CD4-positive, alpha-beta T cell (primary cell): Measurements from ENCODE around the gene RTP4. TPM values are rescaled to one million over a fixed set of nuclear protein-coding genes. Genes with fewer than 3 reads are reported as not detected.

ENCODE experiments used
- ATAC-seq: fragments of 200-7000 bp; cut with Tn5 transposase; one replicate; pipeline ENCODE4 v1.10.0; 2022; ENCODE audit warnings: mild to moderate bottlenecking; ENCODE audit not compliant: poor library complexity
- CTCF ChIA-PET: fragments of 350-600 bp; sonication (Branson Sonifier 250); formaldehyde crosslinking; loops from one replicate; lab custom pipeline; 2021; ENCODE audit warnings: antibody characterized with exemption, inconsistent platforms; lab: Charles Lee
- POLR2A ChIA-PET: fragments of 350-600 bp; sonication (Branson Sonifier 250); formaldehyde crosslinking; loops from one replicate; lab custom pipeline; 2021; ENCODE audit warnings: antibody characterized with exemption, inconsistent platforms; lab: Charles Lee
- DNase-seq, 14 experiments: peaks; one replicate each; pipeline ENCODE4 v3.0.0-alpha.2; 2013 to 2020; ENCODE audit warnings: mixed read lengths in 2 of 14
- H3K27ac ChIP-seq, 2 donors: one replicate each; pipeline versions ENCODE4 v1.5.1 to v1.7.0; 2013; ENCODE audit warnings: low read length in 2 of 2, low read depth in 1 of 2, mild to moderate bottlenecking in 1 of 2
- H3K27me3 ChIP-seq, 2 experiments: 1 replicate in 1 of 2; 2 replicates in 1 of 2; pipeline versions ENCODE4 v1.6.1 to v1.7.0; 2013; ENCODE audit warnings: low read length in 2 of 2, control low read depth in 1 of 2, mild to moderate bottlenecking in 1 of 2, moderate library complexity in 1 of 2; ENCODE audit not compliant: insufficient read depth in 2 of 2, control insufficient read depth in 1 of 2
- H3K36me3 ChIP-seq: one replicate; pipeline ENCODE4 v1.6.1; 2013; ENCODE audit warnings: low read length, control low read depth; ENCODE audit not compliant: insufficient read depth
- H3K4me1 ChIP-seq: one replicate; pipeline ENCODE4 v1.6.1; 2013; ENCODE audit warnings: low read length, control low read depth; ENCODE audit not compliant: insufficient read depth
- H3K4me3 ChIP-seq: one replicate; pipeline ENCODE4 v1.5.1; 2013; ENCODE audit warnings: mild to moderate bottlenecking, low read length, moderate library complexity
- H3K9me3 ChIP-seq, 2 experiments: 1 replicate in 1 of 2; 2 replicates in 1 of 2; pipeline versions ENCODE4 v1.6.1 to v1.7.0; 2013; ENCODE audit warnings: low read length in 2 of 2, mild to moderate bottlenecking in 2 of 2, control low read depth in 1 of 2, moderate library complexity in 1 of 2; ENCODE audit not compliant: control insufficient read depth in 1 of 2, insufficient read depth in 1 of 2
- H3K27ac Mint-ChIP-seq: one replicate; pipeline ENCODE4 v1.8.0; 2020; ENCODE audit warnings: mixed read lengths
- H3K27me3 Mint-ChIP-seq: one replicate; pipeline ENCODE4 v1.8.0; 2021; ENCODE audit warnings: mixed read lengths
- H3K36me3 Mint-ChIP-seq: one replicate; pipeline ENCODE4 v1.8.0; 2021; ENCODE audit warnings: low read depth, mixed read lengths
- H3K4me1 Mint-ChIP-seq: one replicate; pipeline ENCODE4 v1.8.0; 2021; ENCODE audit warnings: low read depth, mixed read lengths
- H3K4me3 Mint-ChIP-seq: one replicate; pipeline ENCODE4 v1.8.0; 2020; ENCODE audit warnings: mild to moderate bottlenecking, mixed read lengths
- H3K9me3 Mint-ChIP-seq: one replicate; pipeline ENCODE4 v1.8.0; 2020; ENCODE audit warnings: mixed read lengths
- CTCF ChIP-seq: fragments of 200-600 bp; IDR thresholded peaks from one replicate; pipeline ENCODE4 v1.8.0; 2022; ENCODE audit warnings: antibody characterized with exemption, mild to moderate bottlenecking
- intact Hi-C, 2 experiments: fragments of 100-400 bp; cut with DNase I in 1 of 2; cut with micrococcal nuclease in 1 of 2; formaldehyde crosslinking; loops; one replicate each; pipeline versions ENCODE4 v1.15.1 to v1.9.0; 2023 to 2025; cut with DNase I, micrococcal nuclease
- total RNA-seq, 174 experiments: library from RNA in 2 of 174; stranded (reverse) in 2 of 174; gene quantifications; one replicate each; pipeline ENCODE4 v1.2.3 and lab custom pipeline; 2021 to 2026

The RTP4 gene
- total RNA-seq, 2 experiments from 2014 or later, result 1.1 to 1.5 TPM

- intact Hi-C loops, result no loop called here
- no peaks in the 10 kb centered on the region for H3K4me1 Mint-ChIP-seq
- H3K27me3 Mint-ChIP-seq, result no peaks in the 10 kb centered on the region
- TF ChIP-seq CTCF, result no peak
- DNase-seq, result no peak
- H3K9me3 Mint-ChIP-seq, result no peaks in the 10 kb centered on the region
- no peak for ATAC-seq
- ChIA-PET CTCF (no interaction called here), POLR2A (no interaction called here)
- no peaks in the 10 kb centered on the region for H3K4me1 ChIP-seq
- no peaks in the 10 kb centered on the region for H3K27me3 ChIP-seq
- peaks cover 6% of the 10 kb centered on the region for H3K36me3 ChIP-seq
- H3K27ac Mint-ChIP-seq, result no peak overlapping the region
- H3K9me3 ChIP-seq, result peaks cover 5 to 6% of the 10 kb centered on the region in 2 experiments
- no peak overlapping the region for H3K4me3 ChIP-seq
- peaks cover 55% of the 10 kb centered on the region for H3K36me3 Mint-ChIP-seq
- no peak overlapping the region for H3K4me3 Mint-ChIP-seq
- no peak overlapping the region for H3K27ac ChIP-seq
Observed at GRCh38 chr3:187377842-187378241, 9.7 kb downstream of the RTP4 start.

DNA sequence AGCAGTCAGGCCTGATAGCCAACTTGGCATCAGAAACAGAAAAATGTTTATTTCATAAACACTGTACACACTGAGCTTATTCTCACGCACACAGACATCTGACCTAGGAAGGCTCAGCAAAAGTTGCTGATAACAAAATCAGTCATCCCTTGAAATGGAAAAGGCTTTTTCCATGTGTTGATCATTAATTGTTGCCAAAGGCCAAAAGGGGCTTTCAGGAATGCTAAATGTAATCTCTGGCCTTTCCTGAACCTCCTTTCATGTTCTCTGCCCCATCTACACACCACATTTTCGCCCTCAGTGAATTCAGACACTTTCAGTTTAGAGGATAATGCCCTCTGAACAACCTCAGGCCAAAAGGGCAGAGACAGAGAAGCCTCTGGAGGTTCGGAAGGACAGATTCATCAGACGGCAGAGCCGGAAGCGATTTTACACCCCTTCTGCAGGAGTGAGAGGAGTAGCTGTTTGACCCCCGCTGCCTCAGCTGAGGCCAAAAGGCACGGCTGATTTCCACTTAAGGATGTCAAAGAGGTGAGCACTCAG lies 14.5 kb downstream of the RTP4 start:
- Histone ChIP-seq H3K27me3 (no peaks in the 10 kb centered on the region), H3K4me1 (no peaks in the 10 kb centered on the region), H3K9me3 (peaks cover 0 to 6% of the 10 kb centered on the region in 2 experiments), H3K36me3 (no peaks in the 10 kb centered on the region), H3K4me3 (no peak overlapping the region), H3K27ac (no peak overlapping the region)
- Mint-ChIP-seq H3K4me1 (no peaks in the 10 kb centered on the region), H3K4me3 (no peak overlapping the region), H3K27ac (no peak overlapping the region), H3K36me3 (peaks cover 6% of the 10 kb centered on the region), H3K9me3 (no peaks in the 10 kb centered on the region), H3K27me3 (no peaks in the 10 kb centered on the region)
- POLR2A ChIA-PET, result no interaction called here
- CTCF ChIA-PET, result no interaction called here
- DNase-seq (no peak), ATAC-seq (no peak)
- no peak for TF ChIP-seq CTCF
- intact Hi-C loops, result no loop called here

- no peak for DNase-seq
- ChIA-PET POLR2A (no interaction called here), CTCF (no interaction called here)
- Histone ChIP-seq H3K4me3 (no peak overlapping the region), H3K9me3 (peaks cover 4 to 6% of the 10 kb centered on the region in 2 experiments), H3K27me3 (no peaks in the 10 kb centered on the region), H3K36me3 (no peaks in the 10 kb centered on the region), H3K4me1 (no peaks in the 10 kb centered on the region), H3K27ac (no peak overlapping the region)
- TF ChIP-seq CTCF, result no peak
- Mint-ChIP-seq H3K9me3 (no peaks in the 10 kb centered on the region), H3K27ac (no peak overlapping the region), H3K4me3 (no peak overlapping the region), H3K27me3 (no peaks in the 10 kb centered on the region), H3K4me1 (no peaks in the 10 kb centered on the region), H3K36me3 (peaks cover under 1% of the 10 kb centered on the region)
- no peak for ATAC-seq
- intact Hi-C loops, result no loop called here
Observed at GRCh38 chr3:187383246-187383645, 15.1 kb downstream of the RTP4 start.
